Spleen (tissue), 11 donors: ENCODE results near the gene PPM1L. TPM values are rescaled to one million over a fixed set of nuclear protein-coding genes. Genes with fewer than 3 reads are reported as not detected.

Experiments
- DNase-seq: peaks from one replicate; pipeline ENCODE4 v3.0.0-alpha.2; 2020
- H3K27ac ChIP-seq, 8 donors: fragments of 200-600 bp; sonication (generic) in 7 of 8; 1 replicate in 4 of 8; 2 replicates in 4 of 8; pipeline versions ENCODE4 v1.5.0 to v1.8.0; 2016 to 2021; ENCODE audit warnings: inconsistent platforms in 4 of 8, mild to moderate bottlenecking in 4 of 8, moderate library complexity in 1 of 8
- H3K27me3 ChIP-seq, 7 donors: fragments of 200-600 bp; sonication (generic) in 6 of 7; replicated peaks in 1 of 7; 1 replicate in 4 of 7; 2 replicates in 3 of 7; pipeline versions ENCODE4 v1.5.0 to v1.8.0; 2016 to 2021; ENCODE audit warnings: inconsistent platforms in 3 of 7, mild to moderate bottlenecking in 1 of 7
- H3K36me3 ChIP-seq, 6 donors: fragments of 200-600 bp; sonication (generic) in 5 of 6; 1 replicate in 4 of 6; 2 replicates in 2 of 6; pipeline versions ENCODE4 v1.5.0 to v1.8.0; 2016 to 2021; ENCODE audit warnings: inconsistent platforms in 2 of 6
- H3K4me1 ChIP-seq, 6 donors: fragments of 200-600 bp; sonication (generic) in 5 of 6; 1 replicate in 3 of 6; 2 replicates in 3 of 6; pipeline versions ENCODE4 v1.5.0 to v1.8.0; 2016 to 2021; ENCODE audit warnings: inconsistent platforms in 3 of 6
- H3K4me3 ChIP-seq, 8 donors: fragments of 200-600 bp; sonication (generic) in 7 of 8; 1 replicate in 4 of 8; 2 replicates in 4 of 8; pipeline versions ENCODE4 v1.5.0 to v1.8.0; 2016 to 2021; ENCODE audit warnings: inconsistent platforms in 4 of 8, mild to moderate bottlenecking in 4 of 8, moderate library complexity in 2 of 8
- H3K9me3 ChIP-seq, 8 donors: fragments of 200-600 bp; sonication (generic) in 7 of 8; 1 replicate in 4 of 8; 2 replicates in 4 of 8; pipeline versions ENCODE4 v1.5.0 to v1.8.0; 2016 to 2021; ENCODE audit warnings: inconsistent platforms in 4 of 8
- POLR2A ChIP-seq, 3 donors: fragments of 450-650 bp; IDR thresholded peaks; one replicate each; pipeline ENCODE4 v1.5.1; 2017; ENCODE audit warnings: antibody characterized with exemption in 3 of 3, mild to moderate bottlenecking in 1 of 3
- POLR2AphosphoS5 ChIP-seq, 3 donors: sonication (generic); formaldehyde crosslinking; IDR thresholded peaks; one replicate each; pipeline ENCODE4 v1.5.1; 2017; ENCODE audit warnings: antibody characterized with exemption in 3 of 3
- WGBS, 5 donors: extraction: QIAGEN DNeasy Blood & Tissue Kit in 3 of 5; methylation state at CpG; one replicate each; pipeline versions ENCODE4 v1.1.5 to v1.1.7; 2013 to 2018; 5-methylcytosine and 5-hydroxymethylcytosine counted together
- intact Hi-C: fragments of 100-400 bp; cut with DNase I; formaldehyde crosslinking; loops from one replicate; pipeline ENCODE4 v1.15.0; 2023; ENCODE audit warnings: low total_unique reads
- polyA plus RNA-seq, 3 donors: library from polyadenylated mRNA; stranded (reverse); fragments of 200-250 nt; gene quantifications; one replicate each; pipeline ENCODE4 v1.2.1, GENCODE V29; 2013
- total RNA-seq, 7 donors: library from RNA; depleted of rRNA in 3 of 7; stranded (reverse); fragments of >200 nt in 3 of 7; fragmentation: NEBNext Ultra II Directional in 4 of 7; extraction: Animal tissue kit (Norgen Biotek cat#: 25700) in 4 of 7; gene quantifications; one replicate each; pipeline versions ENCODE4 v1.1.0 to v1.2.1, GENCODE V29; 2016 to 2021
- TF ChIP-seq, protein P1 (sequence below), 11 experiments: fragments of 200-600 bp in 7 of 11; fragments of 450-650 bp in 4 of 11; sonication (generic) in 4 of 11; IDR thresholded peaks in 8 of 11; conservative IDR thresholded peaks in 3 of 11; 1 replicate in 7 of 11; 2 replicates in 4 of 11; pipeline versions ENCODE4 v1.4.0 to v1.8.0; 2016 to 2021; ENCODE audit warnings: antibody characterized with exemption in 11 of 11, inconsistent platforms in 4 of 11, mild to moderate bottlenecking in 1 of 11
- donor health status: healthy with polysubstance abuse.
- donor health status: DM: no; HTN: no; CAD: no; lungs with moderate emphysema.
- donor health status: DM: no; HTN: no; CAD: no.
- donor health status: Bipolar disorder and iron deficiency.
- donor health status: healthy.
- donor health status: DM: no; HTN: no; CAD: no.
- donor health status: DM: yes; HTN: yes; CAD: no.

Gene PPM1L
- total and polyA plus RNA-seq, 10 donors: 0.63 to 16.7 (median 12.2) TPM

- DNase-seq: no peak
- intact Hi-C loops: no loop called here
- no peak overlapping the region for H3K4me3 ChIP-seq
- H3K27me3 ChIP-seq: no peaks in the 10 kb centered on the region
- H3K9me3 ChIP-seq: no peaks in the 10 kb centered on the region
- WGBS, 5 donors: 80 to 86% (median 85%) methylated on average over 4 of the region's 4 CpGs
- H3K27ac ChIP-seq: no peak overlapping the region
- no peaks in the 10 kb centered on the region for H3K36me3 ChIP-seq
- TF ChIP-seq POLR2A (IDR thresholded peaks at IDR 0.05) (no peak), POLR2AphosphoS5 (IDR thresholded peaks at IDR 0.05) (no peak)
- TF ChIP-seq, protein P1, sequence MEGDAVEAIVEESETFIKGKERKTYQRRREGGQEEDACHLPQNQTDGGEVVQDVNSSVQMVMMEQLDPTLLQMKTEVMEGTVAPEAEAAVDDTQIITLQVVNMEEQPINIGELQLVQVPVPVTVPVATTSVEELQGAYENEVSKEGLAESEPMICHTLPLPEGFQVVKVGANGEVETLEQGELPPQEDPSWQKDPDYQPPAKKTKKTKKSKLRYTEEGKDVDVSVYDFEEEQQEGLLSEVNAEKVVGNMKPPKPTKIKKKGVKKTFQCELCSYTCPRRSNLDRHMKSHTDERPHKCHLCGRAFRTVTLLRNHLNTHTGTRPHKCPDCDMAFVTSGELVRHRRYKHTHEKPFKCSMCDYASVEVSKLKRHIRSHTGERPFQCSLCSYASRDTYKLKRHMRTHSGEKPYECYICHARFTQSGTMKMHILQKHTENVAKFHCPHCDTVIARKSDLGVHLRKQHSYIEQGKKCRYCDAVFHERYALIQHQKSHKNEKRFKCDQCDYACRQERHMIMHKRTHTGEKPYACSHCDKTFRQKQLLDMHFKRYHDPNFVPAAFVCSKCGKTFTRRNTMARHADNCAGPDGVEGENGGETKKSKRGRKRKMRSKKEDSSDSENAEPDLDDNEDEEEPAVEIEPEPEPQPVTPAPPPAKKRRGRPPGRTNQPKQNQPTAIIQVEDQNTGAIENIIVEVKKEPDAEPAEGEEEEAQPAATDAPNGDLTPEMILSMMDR (IDR thresholded peaks at IDR 0.05 in 8 of 11, conservative IDR thresholded peaks at IDR 0.05 in 3 of 11): no peak
- H3K4me1 ChIP-seq: no peaks in the 10 kb centered on the region
Observed at GRCh38 chr3:161014843-161015749, 259.1 kb downstream of the PPM1L start.

- TF ChIP-seq POLR2AphosphoS5 (IDR thresholded peaks at IDR 0.05): no peak
- TF ChIP-seq POLR2A (IDR thresholded peaks at IDR 0.05): no peak
- TF ChIP-seq, protein P1 (IDR thresholded peaks at IDR 0.05 in 8 of 11, conservative IDR thresholded peaks at IDR 0.05 in 3 of 11): no peak
Observed at GRCh38 chr3:161016417-161017313, 260.6 kb downstream of the PPM1L start.

DNA sequence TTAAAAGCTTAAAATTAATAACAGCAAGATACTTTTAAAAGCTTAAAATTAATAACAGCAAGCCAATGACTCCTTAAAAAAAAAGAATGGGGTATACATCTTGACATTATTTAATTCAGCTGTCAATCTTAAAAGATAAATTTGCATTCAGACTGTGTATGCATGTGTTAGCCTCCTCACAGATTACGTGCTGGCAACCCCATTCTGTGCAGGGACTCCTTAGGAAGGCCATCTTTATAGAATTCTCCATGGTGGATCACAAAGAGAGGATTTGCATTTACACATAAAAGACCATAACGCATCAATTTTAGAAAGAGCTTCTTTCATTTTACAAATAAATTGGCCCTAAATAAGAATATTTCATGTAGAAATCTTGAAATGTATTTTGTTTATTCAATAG, 261.9 kb downstream of the PPM1L start:
- intact Hi-C loops: no loop called here
- WGBS, 5 donors: 83 to 99% (median 91%) methylated on average over 2 of the region's 2 CpGs
- Histone ChIP-seq H3K36me3 (no peaks in the 10 kb centered on the region), H3K9me3 (peaks cover 0 to 26% (median 17%) of the 10 kb centered on the region in 8 donors), H3K4me1 (no peaks in the 10 kb centered on the region), H3K27ac (no peak overlapping the region), H3K27me3 (no peaks in the 10 kb centered on the region), H3K4me3 (no peak overlapping the region)
- TF ChIP-seq, protein P1 (IDR thresholded peaks at IDR 0.05 in 8 of 11, conservative IDR thresholded peaks at IDR 0.05 in 3 of 11): no peak
- TF ChIP-seq POLR2A (IDR thresholded peaks at IDR 0.05): no peak
- TF ChIP-seq POLR2AphosphoS5 (IDR thresholded peaks at IDR 0.05): no peak
- no peak for DNase-seq

More at GRCh38 chr3:161016417-161017313, 260.6 kb downstream of the PPM1L start:
- WGBS, 5 donors: 80 to 89% (median 84%) methylated on average over 6 of the region's 6 CpGs
- no peaks in the 10 kb centered on the region for H3K36me3 ChIP-seq
- DNase-seq: no peak
- H3K27ac ChIP-seq: no peak overlapping the region
- intact Hi-C loops: no loop called here
- no peaks in the 10 kb centered on the region for H3K27me3 ChIP-seq
- no peaks in the 10 kb centered on the region for H3K4me1 ChIP-seq
- no peak overlapping the region for H3K4me3 ChIP-seq
- peaks cover 0 to 13% (median 4%) of the 10 kb centered on the region in 8 donors for H3K9me3 ChIP-seq
